Testis (tissue), 3 donors: Measurements from ENCODE around the gene TMEM183A. TPM values are rescaled to one million over a fixed set of nuclear protein-coding genes. Genes with fewer than 3 reads are reported as not detected.
A peak's percentile ranks its signal among the peaks of the same experiment; 100 is the strongest.

Experiments used
- DNase-seq: peaks from one replicate; pipeline ENCODE4 v3.0.0-alpha.2; 2019
- H3K27ac ChIP-seq, 2 donors: fragments of 200-600 bp; sonication (generic); one replicate each; pipeline ENCODE4 v1.5.1; 2019
- H3K27me3 ChIP-seq: fragments of 200-600 bp; sonication (generic); one replicate; pipeline ENCODE4 v1.5.1; 2019
- H3K36me3 ChIP-seq: fragments of 200-600 bp; sonication (generic); one replicate; pipeline ENCODE4 v1.5.1; 2017; ENCODE audit warnings: low read depth; ENCODE audit errors: missing control alignments
- H3K4me1 ChIP-seq: fragments of 200-600 bp; sonication (generic); one replicate; pipeline ENCODE4 v1.5.1; 2019
- H3K4me3 ChIP-seq, 2 donors: fragments of 200-600 bp; sonication (generic); one replicate each; pipeline ENCODE4 v1.5.1; 2017 to 2019
- H3K9me3 ChIP-seq: fragments of 200-600 bp; sonication (generic); one replicate; pipeline ENCODE4 v1.5.1; 2017
- POLR2A ChIP-seq: fragments of 450-650 bp; IDR thresholded peaks from one replicate; pipeline ENCODE4 v1.6.1; 2017; ENCODE audit warnings: antibody characterized with exemption, mild to moderate bottlenecking, moderate library complexity
- WGBS, 2 donors: methylation state at CpG; one replicate each; pipeline ENCODE4 v1.1.5; 2018; 5-methylcytosine and 5-hydroxymethylcytosine counted together
- intact Hi-C: fragments of 100-400 bp; cut with DNase I; formaldehyde crosslinking; loops from one replicate; pipeline ENCODE4 v1.15.1; 2023; ENCODE audit warnings: low total_unique reads
- polyA plus RNA-seq: library from polyadenylated mRNA; stranded (reverse); fragments of 350-450 nt; fragmentation: Illumina TruSeq; extraction: RNeasy Lipid Tissue Mini Kit (QIAGEN cat#74804); gene quantifications from one replicate; pipeline ENCODE4 v1.2.3, GENCODE V29; 2014; ENCODE audit warnings: low read depth, low replicate concordance; ENCODE audit not compliant: insufficient read depth
- total RNA-seq, 2 donors: library from RNA; depleted of rRNA; stranded (reverse); fragments of >200 nt; gene quantifications; one replicate each; pipeline ENCODE4 v1.2.3, GENCODE V29; 2016
- TF ChIP-seq, protein P1 (sequence below), 3 experiments: fragments of 450-650 bp in 2 of 3; fragments of 200-600 bp in 1 of 3; sonication (generic) in 1 of 3; IDR thresholded peaks; one replicate each; pipeline ENCODE4 v1.5.1; 2016 to 2019; ENCODE audit warnings: antibody characterized with exemption in 3 of 3, mild to moderate bottlenecking in 2 of 3, moderate library complexity in 1 of 3

Gene TMEM183A
- total and polyA plus RNA-seq, 3 donors from 2014 or later = 114 to 135 (median 129) TPM

DNA sequence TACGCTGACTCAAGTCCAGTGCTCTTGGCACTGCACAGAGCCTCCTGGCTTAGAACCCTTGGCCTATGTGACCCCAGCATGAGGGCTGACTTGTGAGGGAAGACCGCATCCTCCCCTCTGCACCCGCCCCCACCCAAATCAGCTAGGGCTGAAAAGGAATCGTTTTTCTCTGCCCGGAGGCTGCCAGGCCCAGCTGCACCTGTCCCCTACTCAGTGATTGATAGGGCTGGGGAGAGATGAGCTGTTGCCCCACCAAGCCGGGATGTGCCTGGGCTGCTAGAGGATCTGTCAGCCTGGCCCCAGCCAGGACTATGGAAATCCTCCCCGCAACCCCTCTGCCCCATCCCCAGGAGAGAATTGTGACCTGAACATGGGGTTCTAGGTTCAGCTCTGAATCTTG lies 58.0 kb downstream of the TMEM183A start:
- Histone ChIP-seq H3K27ac (no peak overlapping the region), H3K27me3 (no peaks in the 10 kb centered on the region), H3K4me3 (no peak overlapping the region), H3K4me1 (peaks cover 7% of the 10 kb centered on the region), H3K36me3 (no peaks in the 10 kb centered on the region), H3K9me3 (no peaks in the 10 kb centered on the region)
- TF ChIP-seq, protein P1, sequence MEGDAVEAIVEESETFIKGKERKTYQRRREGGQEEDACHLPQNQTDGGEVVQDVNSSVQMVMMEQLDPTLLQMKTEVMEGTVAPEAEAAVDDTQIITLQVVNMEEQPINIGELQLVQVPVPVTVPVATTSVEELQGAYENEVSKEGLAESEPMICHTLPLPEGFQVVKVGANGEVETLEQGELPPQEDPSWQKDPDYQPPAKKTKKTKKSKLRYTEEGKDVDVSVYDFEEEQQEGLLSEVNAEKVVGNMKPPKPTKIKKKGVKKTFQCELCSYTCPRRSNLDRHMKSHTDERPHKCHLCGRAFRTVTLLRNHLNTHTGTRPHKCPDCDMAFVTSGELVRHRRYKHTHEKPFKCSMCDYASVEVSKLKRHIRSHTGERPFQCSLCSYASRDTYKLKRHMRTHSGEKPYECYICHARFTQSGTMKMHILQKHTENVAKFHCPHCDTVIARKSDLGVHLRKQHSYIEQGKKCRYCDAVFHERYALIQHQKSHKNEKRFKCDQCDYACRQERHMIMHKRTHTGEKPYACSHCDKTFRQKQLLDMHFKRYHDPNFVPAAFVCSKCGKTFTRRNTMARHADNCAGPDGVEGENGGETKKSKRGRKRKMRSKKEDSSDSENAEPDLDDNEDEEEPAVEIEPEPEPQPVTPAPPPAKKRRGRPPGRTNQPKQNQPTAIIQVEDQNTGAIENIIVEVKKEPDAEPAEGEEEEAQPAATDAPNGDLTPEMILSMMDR (IDR thresholded peaks at IDR 0.05) = no peak
- TF ChIP-seq POLR2A = no peak
- WGBS, 2 donors = 82 to 95% methylated on average over 3 to 7 of the region's 7 CpGs
- no peak for DNase-seq
- intact Hi-C loops = no loop called here

DNA sequence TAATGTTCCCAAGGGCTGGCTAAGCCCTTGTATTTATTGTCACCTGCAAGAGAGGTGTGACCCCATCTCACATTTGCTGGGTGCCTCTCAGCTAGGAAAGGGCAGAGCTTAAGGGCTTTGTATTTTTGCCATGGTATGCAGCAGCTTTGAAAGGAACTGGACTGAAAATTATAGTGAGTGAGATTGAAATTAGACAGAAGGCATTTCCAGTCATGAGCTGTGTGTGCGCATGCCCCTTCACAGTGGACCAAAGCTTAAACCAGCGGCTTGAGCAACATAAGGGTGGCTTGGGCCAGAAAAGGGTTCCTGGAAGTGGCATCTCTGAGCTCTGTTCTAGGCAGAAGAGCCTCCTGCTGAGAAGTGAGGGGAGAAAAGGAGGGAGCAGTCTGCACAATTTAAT lies 58.8 kb downstream of the TMEM183A start:
- Histone ChIP-seq H3K27me3 (no peaks in the 10 kb centered on the region), H3K36me3 (no peaks in the 10 kb centered on the region), H3K9me3 (no peaks in the 10 kb centered on the region), H3K4me1 (peaks cover 7% of the 10 kb centered on the region), H3K27ac (no peak overlapping the region), H3K4me3 (no peak overlapping the region)
- intact Hi-C loops = no loop called here
- 46 to 79% methylated on average over 2 of the region's 2 CpGs for WGBS, 2 donors
- no peak for DNase-seq
- no peak for TF ChIP-seq POLR2A
- TF ChIP-seq, protein P1 (IDR thresholded peaks at IDR 0.05) = no peak

DNA sequence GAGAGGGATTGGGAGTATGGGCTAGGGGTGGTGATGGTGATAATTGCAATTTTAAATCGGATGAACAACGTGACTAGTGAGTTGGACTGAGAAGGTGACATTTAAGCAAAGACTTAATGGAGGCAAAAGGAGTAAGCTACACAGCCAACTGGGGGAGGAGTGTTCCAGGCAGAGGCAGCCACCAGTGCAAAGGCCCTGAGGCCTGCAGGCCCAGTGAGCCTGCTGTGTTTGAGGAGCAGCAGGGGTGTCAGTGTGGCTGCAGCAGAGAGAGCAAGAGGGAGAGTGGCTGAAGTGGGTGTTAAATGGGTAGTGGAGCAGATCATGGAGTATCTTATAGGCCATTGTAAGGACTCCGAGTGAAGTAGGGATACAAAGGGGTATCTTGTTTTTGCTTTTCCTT lies 59.8 kb downstream of the TMEM183A start:
- 97 to 99% methylated on average over 3 of the region's 3 CpGs for WGBS, 2 donors
- Histone ChIP-seq H3K27ac (no peak overlapping the region), H3K9me3 (no peaks in the 10 kb centered on the region), H3K27me3 (no peaks in the 10 kb centered on the region), H3K4me1 (peaks cover 7% of the 10 kb centered on the region), H3K36me3 (no peaks in the 10 kb centered on the region), H3K4me3 (no peak overlapping the region)
- intact Hi-C loops = no loop called here
- DNase-seq = no peak
- TF ChIP-seq, protein P1 (IDR thresholded peaks at IDR 0.05) = no peak
- TF ChIP-seq POLR2A = no peak

GRCh38 chr1:203069030-203069747 lies 62.0 kb downstream of the TMEM183A start:
- H3K27ac ChIP-seq = peak overlapping the region in 1 of 2 donors; percentile 74
- 40 to 42% methylated on average over 4 of the region's 4 CpGs for WGBS, 2 donors
- no peak for DNase-seq
- TF ChIP-seq, protein P1 (IDR thresholded peaks at IDR 0.05) = no peak
- TF ChIP-seq POLR2A = no peak
- H3K36me3 ChIP-seq = no peaks in the 10 kb centered on the region
- H3K4me1 ChIP-seq = peaks cover 7% of the 10 kb centered on the region
- no peaks in the 10 kb centered on the region for H3K27me3 ChIP-seq
- no peak overlapping the region for H3K4me3 ChIP-seq
- H3K9me3 ChIP-seq = no peaks in the 10 kb centered on the region
- intact Hi-C loops = no loop called here

- no peaks in the 10 kb centered on the region for H3K9me3 ChIP-seq
- no peak overlapping the region for H3K4me3 ChIP-seq
- WGBS, 2 donors = 87 to 95% methylated on average over 7 of the region's 7 CpGs
- intact Hi-C loops = no loop called here
- peaks cover 7% of the 10 kb centered on the region for H3K4me1 ChIP-seq
- TF ChIP-seq, protein P1 (IDR thresholded peaks at IDR 0.05) = no peak
- no peak for TF ChIP-seq POLR2A
- H3K27ac ChIP-seq = no peak overlapping the region
- no peaks in the 10 kb centered on the region for H3K36me3 ChIP-seq
- no peak for DNase-seq
- H3K27me3 ChIP-seq = no peaks in the 10 kb centered on the region
These were observed 64.9 kb downstream of the TMEM183A start for GRCh38 chr1:203072002-203072602.
